A673 (cell line): ENCODE results near the gene CYP1A1. TPM values are rescaled to one million over a fixed set of nuclear protein-coding genes. Genes with fewer than 3 reads are reported as not detected.

Experiments
- BruUV-seq: library from RNA; stranded (reverse); fragments of 400-500 nt; replicated peaks from 2 replicates; lab custom pipeline; 2021; lab: Mats Ljungman, UMichigan
- CTCF ChIA-PET: fragments of 300-600 bp; sonication (Branson Sonifier 250); formaldehyde crosslinking; loops from one replicate; lab custom pipeline; 2022; ENCODE audit warnings: antibody characterized with exemption; lab: Charles Lee
- POLR2A ChIA-PET: fragments of 300-600 bp; sonication (Branson Sonifier 250); formaldehyde crosslinking; loops from one replicate; lab custom pipeline; 2022; ENCODE audit warnings: antibody characterized with exemption; ENCODE audit not compliant: low non-redundant PET; lab: Charles Lee
- DNase-seq: peaks from one replicate; pipeline ENCODE4 v3.0.0-alpha.2; 2015; ENCODE audit warnings: low spot score
- H3K27ac ChIP-seq: fragments of 200-600 bp; sonication (generic); 2 replicates; pipeline ENCODE4 v1.5.1; 2016; ENCODE audit warnings: mixed run types, low read depth, mild to moderate bottlenecking, mixed read lengths, antibody characterized with exemption, low read length; ENCODE audit not compliant: poor library complexity, severe bottlenecking
- H3K27me3 ChIP-seq: fragments of 200-600 bp; sonication (generic); replicated peaks from 2 replicates; pipeline ENCODE4 v1.6.1; 2017; ENCODE audit warnings: mixed run types, low read depth, mild to moderate bottlenecking, mixed read lengths, antibody characterized with exemption, low read length; ENCODE audit not compliant: insufficient read depth, poor library complexity
- H3K36me3 ChIP-seq: fragments of 200-600 bp; sonication (generic); 2 replicates; pipeline ENCODE4 v1.6.1; 2016; ENCODE audit warnings: mixed run types, mild to moderate bottlenecking, mixed read lengths, antibody characterized with exemption, low read length; ENCODE audit not compliant: insufficient read depth, poor library complexity, severe bottlenecking
- H3K4me1 ChIP-seq: fragments of 200-600 bp; sonication (generic); 2 replicates; pipeline ENCODE4 v1.6.1; 2017; ENCODE audit warnings: mixed run types, mild to moderate bottlenecking, mixed read lengths, antibody characterized with exemption, low read length; ENCODE audit not compliant: insufficient read depth, poor library complexity, severe bottlenecking
- H3K4me3 ChIP-seq: fragments of 200-600 bp; sonication (generic); 2 replicates; pipeline ENCODE4 v1.5.1; 2016; ENCODE audit warnings: low read depth, mixed run types, mild to moderate bottlenecking, mixed read lengths, low read length; ENCODE audit not compliant: poor library complexity, severe bottlenecking
- H3K9me3 ChIP-seq: fragments of 200-600 bp; sonication (generic); 2 replicates; pipeline ENCODE4 v1.6.1; 2016; ENCODE audit warnings: mixed run types, low read depth, mild to moderate bottlenecking, mixed read lengths, antibody characterized with exemption, low read length; ENCODE audit not compliant: poor library complexity, severe bottlenecking
- EZH2 ChIP-seq: fragments of 200-600 bp; sonication (generic); IDR thresholded peaks from 2 replicates; pipeline ENCODE4 v1.6.1; 2017; ENCODE audit warnings: borderline replicate concordance, low read depth, mild to moderate bottlenecking, mixed read lengths, antibody characterized with exemption, low read length; ENCODE audit not compliant: poor library complexity, severe bottlenecking
- intact Hi-C: fragments of 100-400 bp; cut with micrococcal nuclease; formaldehyde crosslinking; loops from one replicate; pipeline ENCODE4 v1.10.0; 2022; ENCODE audit not compliant: unreplicated experiment
- total RNA-seq: library from RNA; stranded (reverse); gene quantifications from 2 replicates; pipeline ENCODE4 v1.2.3, GENCODE V29; 2021
- TF ChIP-seq, protein P1 (sequence below): fragments of 300-800, 200-600 bp; sonication (generic); conservative IDR thresholded peaks from 2 replicates; pipeline ENCODE4 v1.5.1; 2017; ENCODE audit warnings: low read depth, mild to moderate bottlenecking, antibody characterized with exemption, low read length, moderate library complexity, mixed read lengths

Gene CYP1A1
- total RNA-seq, 1 experiment from 2014 or later: 0.62 TPM

DNA sequence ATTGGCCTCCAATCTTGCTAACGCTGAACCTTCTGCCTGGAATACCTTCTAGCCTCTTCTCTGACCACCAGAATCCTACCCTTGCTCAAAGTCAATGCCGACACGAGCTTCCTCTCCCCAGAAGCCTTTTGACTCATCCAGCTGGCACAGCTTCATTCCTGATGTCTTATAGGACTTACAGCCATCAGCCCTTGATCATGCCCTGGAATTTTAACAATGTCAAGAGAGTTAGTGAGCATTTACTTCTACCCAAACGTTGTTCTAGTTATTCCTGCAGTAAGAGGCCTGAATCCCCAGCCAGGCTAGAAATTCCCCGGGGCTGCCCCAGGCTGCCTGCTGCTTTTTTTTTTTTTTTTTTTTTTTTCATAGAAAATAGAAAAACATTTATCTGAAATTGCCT is 27.2 kb upstream of the CYP1A1 start:
- ChIA-PET POLR2A (no interaction called here), CTCF (no interaction called here)
- H3K36me3 ChIP-seq: no peaks in the 10 kb centered on the region

DNA sequence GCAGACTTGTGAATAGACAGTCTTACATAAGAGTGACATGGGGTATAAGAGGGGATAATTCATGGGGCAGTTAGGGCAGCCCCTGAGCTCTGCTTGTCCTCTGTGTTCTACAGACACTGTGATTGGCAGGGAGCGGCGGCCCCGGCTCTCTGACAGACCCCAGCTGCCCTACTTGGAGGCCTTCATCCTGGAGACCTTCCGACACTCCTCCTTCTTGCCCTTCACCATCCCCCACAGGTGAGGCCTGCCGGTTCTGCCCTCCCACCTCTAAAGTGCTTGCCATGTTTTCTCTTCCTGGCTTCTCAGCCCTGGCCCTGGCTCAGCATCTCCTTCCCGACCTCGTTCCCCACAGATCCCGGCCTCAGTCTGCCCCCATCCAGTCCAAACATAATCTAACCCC is 26.7 kb upstream of the CYP1A1 start:
- TF ChIP-seq EZH2: no peak
- TF ChIP-seq, protein P1, sequence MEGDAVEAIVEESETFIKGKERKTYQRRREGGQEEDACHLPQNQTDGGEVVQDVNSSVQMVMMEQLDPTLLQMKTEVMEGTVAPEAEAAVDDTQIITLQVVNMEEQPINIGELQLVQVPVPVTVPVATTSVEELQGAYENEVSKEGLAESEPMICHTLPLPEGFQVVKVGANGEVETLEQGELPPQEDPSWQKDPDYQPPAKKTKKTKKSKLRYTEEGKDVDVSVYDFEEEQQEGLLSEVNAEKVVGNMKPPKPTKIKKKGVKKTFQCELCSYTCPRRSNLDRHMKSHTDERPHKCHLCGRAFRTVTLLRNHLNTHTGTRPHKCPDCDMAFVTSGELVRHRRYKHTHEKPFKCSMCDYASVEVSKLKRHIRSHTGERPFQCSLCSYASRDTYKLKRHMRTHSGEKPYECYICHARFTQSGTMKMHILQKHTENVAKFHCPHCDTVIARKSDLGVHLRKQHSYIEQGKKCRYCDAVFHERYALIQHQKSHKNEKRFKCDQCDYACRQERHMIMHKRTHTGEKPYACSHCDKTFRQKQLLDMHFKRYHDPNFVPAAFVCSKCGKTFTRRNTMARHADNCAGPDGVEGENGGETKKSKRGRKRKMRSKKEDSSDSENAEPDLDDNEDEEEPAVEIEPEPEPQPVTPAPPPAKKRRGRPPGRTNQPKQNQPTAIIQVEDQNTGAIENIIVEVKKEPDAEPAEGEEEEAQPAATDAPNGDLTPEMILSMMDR: no peak
- Histone ChIP-seq H3K36me3 (no peaks in the 10 kb centered on the region), H3K4me3 (no peak overlapping the region), H3K4me1 (no peaks in the 10 kb centered on the region), H3K9me3 (no peaks in the 10 kb centered on the region), H3K27ac (no peak overlapping the region), H3K27me3 (no peaks in the 10 kb centered on the region)
- ChIA-PET POLR2A (no interaction called here), CTCF (no interaction called here)
- intact Hi-C loops: no loop called here
- no TSS peak for BruUV-seq
- no peak for DNase-seq

More for the DNA sequence above, 27.2 kb upstream of the CYP1A1 start:
- intact Hi-C loops: no loop called here
- no peak for TF ChIP-seq EZH2
- TF ChIP-seq, protein P1: no peak
- Histone ChIP-seq H3K4me1 (no peaks in the 10 kb centered on the region), H3K4me3 (no peak overlapping the region), H3K27ac (no peak overlapping the region), H3K9me3 (no peaks in the 10 kb centered on the region), H3K27me3 (no peaks in the 10 kb centered on the region)
- no TSS peak for BruUV-seq
- DNase-seq: no peak

DNA sequence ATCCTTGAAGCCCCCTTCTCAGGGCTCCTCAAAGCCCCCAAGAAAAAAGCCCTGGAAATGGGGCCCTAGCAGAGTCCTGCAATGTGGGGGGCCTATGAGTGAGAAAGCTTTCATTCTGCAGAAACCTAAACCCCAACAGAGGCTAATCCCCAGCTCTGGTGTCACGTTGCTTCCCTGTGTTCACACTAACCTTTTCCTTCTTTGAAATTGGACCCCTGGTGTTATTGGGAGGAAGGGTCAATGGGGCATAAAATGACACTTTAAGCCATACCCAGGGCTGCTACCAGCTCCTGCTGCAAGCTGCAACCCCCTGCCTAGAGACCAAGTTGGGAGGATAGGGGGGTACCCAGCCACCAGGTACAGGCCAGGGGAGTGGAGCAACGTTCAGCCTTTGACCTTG is 25.4 kb upstream of the CYP1A1 start:
- CTCF ChIA-PET: no interaction called here
- POLR2A ChIA-PET: no interaction called here
- H3K27ac ChIP-seq: no peak overlapping the region
- H3K4me1 ChIP-seq: no peaks in the 10 kb centered on the region
- H3K9me3 ChIP-seq: no peaks in the 10 kb centered on the region
- DNase-seq: no peak
- H3K27me3 ChIP-seq: no peaks in the 10 kb centered on the region
- TF ChIP-seq, protein P1: no peak
- TF ChIP-seq EZH2: no peak
- H3K4me3 ChIP-seq: no peak overlapping the region
- H3K36me3 ChIP-seq: no peaks in the 10 kb centered on the region
- intact Hi-C loops: no loop called here
- BruUV-seq: no TSS peak
